Progenitor cell of endocrine pancreas (in vitro differentiated cells): ENCODE results near the gene SDHAF2. TPM values are rescaled to one million over a fixed set of nuclear protein-coding genes. Genes with fewer than 3 reads are reported as not detected.

Source experiments
- DNase-seq: peaks from one replicate; pipeline ENCODE4 v3.0.0; 2021; ENCODE audit warnings: low spot score; ENCODE audit not compliant: unreplicated experiment
- H3K27ac Mint-ChIP-seq: 2 replicates; pipeline ENCODE4 v1.8.0; 2021; ENCODE audit warnings: mild to moderate bottlenecking, moderate library complexity, mixed read lengths
- H3K27me3 Mint-ChIP-seq: 2 replicates; pipeline ENCODE4 v1.8.0; 2021; ENCODE audit warnings: mixed read lengths
- H3K36me3 Mint-ChIP-seq: 2 replicates; pipeline ENCODE4 v1.8.0; 2022; ENCODE audit warnings: mixed read lengths; ENCODE audit not compliant: insufficient read depth
- H3K4me1 Mint-ChIP-seq: 2 replicates; pipeline ENCODE4 v1.8.0; 2021; ENCODE audit warnings: low read depth, mixed read lengths
- H3K4me3 Mint-ChIP-seq: 2 replicates; pipeline ENCODE4 v1.8.0; 2021; ENCODE audit warnings: low read depth, mild to moderate bottlenecking, moderate library complexity, mixed read lengths
- H3K9me3 Mint-ChIP-seq: 2 replicates; pipeline ENCODE4 v1.8.0; 2021; ENCODE audit warnings: low read depth, mixed read lengths
- total RNA-seq: library from RNA; stranded (reverse); gene quantifications from 2 replicates; pipeline ENCODE4 v1.2.1, GENCODE V29; 2021
- TF ChIP-seq, protein P1 (sequence below): fragments of 200-600 bp; sonication (generic); IDR thresholded peaks from one replicate; pipeline ENCODE4 v1.5.0; 2021; ENCODE audit warnings: antibody characterized with exemption, mild to moderate bottlenecking; ENCODE audit not compliant: unreplicated experiment

SDHAF2 gene
- total RNA-seq, 1 donor from 2014 or later: 42.2 TPM

- no peak overlapping the region for H3K4me3 Mint-ChIP-seq
- no peak for DNase-seq
- no peaks in the 10 kb centered on the region for H3K27me3 Mint-ChIP-seq
- H3K4me1 Mint-ChIP-seq: no peaks in the 10 kb centered on the region
- H3K36me3 Mint-ChIP-seq: peaks cover 17% of the 10 kb centered on the region
- TF ChIP-seq, protein P1, sequence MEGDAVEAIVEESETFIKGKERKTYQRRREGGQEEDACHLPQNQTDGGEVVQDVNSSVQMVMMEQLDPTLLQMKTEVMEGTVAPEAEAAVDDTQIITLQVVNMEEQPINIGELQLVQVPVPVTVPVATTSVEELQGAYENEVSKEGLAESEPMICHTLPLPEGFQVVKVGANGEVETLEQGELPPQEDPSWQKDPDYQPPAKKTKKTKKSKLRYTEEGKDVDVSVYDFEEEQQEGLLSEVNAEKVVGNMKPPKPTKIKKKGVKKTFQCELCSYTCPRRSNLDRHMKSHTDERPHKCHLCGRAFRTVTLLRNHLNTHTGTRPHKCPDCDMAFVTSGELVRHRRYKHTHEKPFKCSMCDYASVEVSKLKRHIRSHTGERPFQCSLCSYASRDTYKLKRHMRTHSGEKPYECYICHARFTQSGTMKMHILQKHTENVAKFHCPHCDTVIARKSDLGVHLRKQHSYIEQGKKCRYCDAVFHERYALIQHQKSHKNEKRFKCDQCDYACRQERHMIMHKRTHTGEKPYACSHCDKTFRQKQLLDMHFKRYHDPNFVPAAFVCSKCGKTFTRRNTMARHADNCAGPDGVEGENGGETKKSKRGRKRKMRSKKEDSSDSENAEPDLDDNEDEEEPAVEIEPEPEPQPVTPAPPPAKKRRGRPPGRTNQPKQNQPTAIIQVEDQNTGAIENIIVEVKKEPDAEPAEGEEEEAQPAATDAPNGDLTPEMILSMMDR: no peak
- H3K9me3 Mint-ChIP-seq: no peaks in the 10 kb centered on the region
- H3K27ac Mint-ChIP-seq: no peak overlapping the region
These were observed 25.3 kb upstream of the SDHAF2 start for GRCh38 chr11:61404641-61405040.

DNA sequence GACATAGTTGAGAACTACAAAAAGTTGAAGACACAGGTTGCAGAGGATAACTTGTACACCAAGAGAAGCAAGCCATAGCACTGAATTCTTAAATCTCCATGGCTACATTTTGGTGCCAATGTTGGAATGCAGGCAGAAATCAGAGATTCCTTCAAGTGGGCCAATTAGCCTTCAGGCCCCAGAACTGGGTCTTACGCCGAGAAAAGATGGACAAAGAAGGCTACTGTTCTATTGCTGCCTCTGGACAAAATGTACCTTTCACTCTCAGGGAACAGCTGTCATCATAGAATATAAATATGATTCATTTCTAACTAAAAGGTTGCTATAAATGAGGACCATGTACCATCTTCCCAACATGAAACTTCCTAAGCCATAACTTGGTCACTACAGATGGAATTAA lies 23.9 kb upstream of the SDHAF2 start:
- peaks cover 20% of the 10 kb centered on the region for H3K36me3 Mint-ChIP-seq
- no peak for DNase-seq
- no peaks in the 10 kb centered on the region for H3K4me1 Mint-ChIP-seq
- TF ChIP-seq, protein P1: no peak
- H3K4me3 Mint-ChIP-seq: no peak overlapping the region
- no peaks in the 10 kb centered on the region for H3K9me3 Mint-ChIP-seq
- H3K27me3 Mint-ChIP-seq: no peaks in the 10 kb centered on the region
- no peak overlapping the region for H3K27ac Mint-ChIP-seq

- no peaks in the 10 kb centered on the region for H3K4me1 Mint-ChIP-seq
- no peaks in the 10 kb centered on the region for H3K27me3 Mint-ChIP-seq
- no peak for DNase-seq
- no peaks in the 10 kb centered on the region for H3K9me3 Mint-ChIP-seq
- H3K27ac Mint-ChIP-seq: peak overlapping the region; percentile 29
- H3K36me3 Mint-ChIP-seq: peaks cover 25% of the 10 kb centered on the region
- no peak overlapping the region for H3K4me3 Mint-ChIP-seq
- TF ChIP-seq, protein P1: no peak
These were observed 22.8 kb upstream of the SDHAF2 start for GRCh38 chr11:61406991-61407728.

GRCh38 chr11:61411589-61411988 lies 18.3 kb upstream of the SDHAF2 start:
- TF ChIP-seq, protein P1: no peak
- no peak overlapping the region for H3K4me3 Mint-ChIP-seq
- no peak for DNase-seq
- no peaks in the 10 kb centered on the region for H3K4me1 Mint-ChIP-seq
- H3K27me3 Mint-ChIP-seq: no peaks in the 10 kb centered on the region
- H3K9me3 Mint-ChIP-seq: no peaks in the 10 kb centered on the region
- H3K36me3 Mint-ChIP-seq: peaks cover 29% of the 10 kb centered on the region
- no peak overlapping the region for H3K27ac Mint-ChIP-seq

- TF ChIP-seq, protein P1: no peak
- Mint-ChIP-seq H3K27ac (no peak overlapping the region), H3K9me3 (no peaks in the 10 kb centered on the region), H3K4me3 (no peak overlapping the region), H3K4me1 (no peaks in the 10 kb centered on the region), H3K27me3 (no peaks in the 10 kb centered on the region), H3K36me3 (peaks cover 33% of the 10 kb centered on the region)
- DNase-seq: no peak
These were observed 16.4 kb upstream of the SDHAF2 start for GRCh38 chr11:61413496-61413895.
